Heart right ventricle (tissue), 16 donors: ENCODE measurements around the gene PYDC1. TPM values are rescaled to one million over a fixed set of nuclear protein-coding genes. Genes with fewer than 3 reads are reported as not detected.

Source experiments
- ATAC-seq, 8 donors: fragments of 200-7000 bp; cut with Tn5 transposase; one replicate each; pipeline ENCODE4 v1.9.1; 2020; ENCODE audit warnings: mild to moderate bottlenecking in 8 of 8, moderate library complexity in 8 of 8, moderate number of reproducible peaks in 1 of 8
- DNase-seq, 2 donors: peaks; one replicate each; pipeline ENCODE4 v3.0.0-alpha.2; 2020
- H3K27ac ChIP-seq, 10 donors: fragments of 200-600 bp; sonication (generic) in 2 of 10; one replicate each; pipeline versions ENCODE4 v1.5.0 to v1.8.0; 2020 to 2022; ENCODE audit warnings: mild to moderate bottlenecking in 3 of 10
- H3K27me3 ChIP-seq, 7 donors: fragments of 200-600 bp; one replicate each; pipeline ENCODE4 v1.8.0; 2021 to 2022; ENCODE audit warnings: mild to moderate bottlenecking in 2 of 7
- H3K36me3 ChIP-seq, 9 donors: fragments of 200-600 bp; sonication (generic) in 1 of 9; one replicate each; pipeline versions ENCODE4 v1.5.0 to v1.8.0; 2020 to 2022; ENCODE audit warnings: mild to moderate bottlenecking in 2 of 9
- H3K4me1 ChIP-seq, 9 donors: fragments of 200-600 bp; sonication (generic) in 1 of 9; one replicate each; pipeline versions ENCODE4 v1.5.0 to v1.8.0; 2020 to 2022; ENCODE audit warnings: mild to moderate bottlenecking in 4 of 9
- H3K4me3 ChIP-seq, 10 donors: fragments of 200-600 bp; sonication (generic) in 2 of 10; one replicate each; pipeline versions ENCODE4 v1.5.0 to v1.8.0; 2020 to 2022; ENCODE audit warnings: mild to moderate bottlenecking in 7 of 10, moderate library complexity in 2 of 10
- H3K9me3 ChIP-seq, 11 donors: fragments of 200-600 bp in 10 of 11; sonication (generic) in 2 of 11; one replicate each; pipeline versions ENCODE4 v1.5.0 to v1.8.0; 2013 to 2022; ENCODE audit warnings: mild to moderate bottlenecking in 2 of 11, control low read depth in 1 of 11, moderate library complexity in 1 of 11
- CTCF ChIP-seq, 9 donors: fragments of 200-600 bp; sonication (generic) in 2 of 9; IDR thresholded peaks; one replicate each; pipeline versions ENCODE4 v1.5.0 to v1.8.0; 2021 to 2022; ENCODE audit warnings: antibody characterized with exemption in 9 of 9, mild to moderate bottlenecking in 5 of 9, moderate library complexity in 1 of 9
- WGBS, 2 donors: extraction: QIAGEN DNeasy Blood & Tissue Kit; methylation state at CpG; one replicate each; pipeline ENCODE4 v1.1.7; 2013; ENCODE audit warnings: inconsistent platforms in 1 of 2; 5-methylcytosine and 5-hydroxymethylcytosine counted together
- intact Hi-C, 10 donors: fragments of 100-400 bp; cut with DNase I; formaldehyde crosslinking; loops; one replicate each; pipeline versions ENCODE4 v1.11.1 to v1.14.2; 2022
- polyA plus RNA-seq, 2 donors: library from polyadenylated mRNA; stranded (reverse); fragments of 200-250 nt; gene quantifications; one replicate each; pipeline ENCODE4 v1.2.3, GENCODE V29; 2013
- total RNA-seq, 10 donors: library from RNA; stranded (reverse); fragmentation: NEBNext Ultra II Directional in 3 of 10; extraction: Animal tissue kit (Norgen Biotek cat#: 25700) in 3 of 10; gene quantifications; one replicate each; pipeline versions ENCODE4 v1.2.1 to v1.2.4, GENCODE V29; 2021 to 2023
- donor health status: Arrhythmogenic right ventricular cardiomyopathy.
- donor health status: ischemic (EF 13 %, LVEDD 7.1; RV severe dilation, severe dysfunction).
- donor health status: healthy with polysubstance abuse.
- donor health status: DM: no; HTN: yes; CAD: no.
- donor health status: DM: no; HTN: no; CAD: no.
- donor health status: ischemic (EF 25% LVEDD 6.9; RV normal size, moderate dysfunction).
- donor health status: ischemic (EF 25% LVEDD 5.7; RV mildly dilated, moderate dysfunction).
- donor health status: healthy.
- donor health status: DM: yes; HTN: yes; CAD: no.
- donor health status: Ischemic cardiomyopathy.
- donor health status: ischemic (EF 35%, LVEDD 5.7; RV mildly dilated, moderate dysfunction).
- donor health status: nonischemic (EF 11% LVEDD 7.7; RV severe dilation, severe dysfunction).
- donor health status: DM: yes; HTN: yes; CAD: no.
- donor health status: PGD.
- donor health status: ischemic (EF 29% LVEDD 5.4; RV normal size, mild dysfunction).
- donor health status: nonischemic (EF 23%, LVEDD 6.1; RV moderate dilation, normal function).

The PYDC1 gene
- total and polyA plus RNA-seq, 12 donors, result not detected

GRCh38 chr16:31192856-31193642, 23.9 kb downstream of the PYDC1 start:
- Histone ChIP-seq H3K27ac (no peak overlapping the region), H3K27me3 (no peaks in the 10 kb centered on the region), H3K4me1 (peaks cover 0 to 5% (median 0%) of the 10 kb centered on the region in 9 donors), H3K4me3 (no peak overlapping the region), H3K9me3 (no peaks in the 10 kb centered on the region), H3K36me3 (peaks cover 0 to 99% (median 70%) of the 10 kb centered on the region in 9 donors)
- no peak for TF ChIP-seq CTCF (IDR thresholded peaks at IDR 0.05)
- intact Hi-C loops, result no loop called here
- ATAC-seq (no peak), DNase-seq (no peak)
- 91 to 93% methylated on average over 16 of the region's 16 CpGs for WGBS, 2 donors

- peaks cover 0 to 13% (median 0%) of the 10 kb centered on the region in 9 donors for H3K4me1 ChIP-seq
- no peaks in the 10 kb centered on the region for H3K9me3 ChIP-seq
- TF ChIP-seq CTCF (IDR thresholded peaks at IDR 0.05), result no peak
- WGBS, 2 donors, result 74 to 82% methylated on average over 5 of the region's 5 CpGs
- ATAC-seq (no peak), DNase-seq (no peak)
- intact Hi-C loops, result no loop called here
- peaks cover 2 to 100% (median 81%) of the 10 kb centered on the region in 9 donors for H3K36me3 ChIP-seq
- H3K4me3 ChIP-seq, result no peak overlapping the region
- no peak overlapping the region for H3K27ac ChIP-seq
- H3K27me3 ChIP-seq, result no peaks in the 10 kb centered on the region
Observed at GRCh38 chr16:31191697-31192428, 25.1 kb downstream of the PYDC1 start.

- intact Hi-C loops, result no loop called here
- Histone ChIP-seq H3K4me3 (no peak overlapping the region), H3K27ac (no peak overlapping the region), H3K9me3 (no peaks in the 10 kb centered on the region), H3K4me1 (peaks cover 0 to 23% (median 0%) of the 10 kb centered on the region in 9 donors), H3K27me3 (no peaks in the 10 kb centered on the region), H3K36me3 (peaks cover 7 to 100% (median 90%) of the 10 kb centered on the region in 9 donors)
- TF ChIP-seq CTCF (IDR thresholded peaks at IDR 0.05), result no peak
- DNase-seq (no peak), ATAC-seq (no peak)
- WGBS, 2 donors, result 90 to 93% methylated on average over 17 of the region's 17 CpGs
Observed at GRCh38 chr16:31190818-31191444, 26.0 kb downstream of the PYDC1 start.

GRCh38 chr16:31190061-31190460, 26.9 kb downstream of the PYDC1 start:
- intact Hi-C loops, result no loop called here
- H3K27me3 ChIP-seq, result no peaks in the 10 kb centered on the region
- no peak overlapping the region for H3K27ac ChIP-seq
- no peak for TF ChIP-seq CTCF (IDR thresholded peaks at IDR 0.05)
- H3K4me3 ChIP-seq, result no peak overlapping the region
- ATAC-seq, result no peak
- no peaks in the 10 kb centered on the region for H3K9me3 ChIP-seq
- H3K4me1 ChIP-seq, result peaks cover 0 to 31% (median 0%) of the 10 kb centered on the region in 9 donors
- DNase-seq, result no peak
- 93 to 95% methylated on average over 12 of the region's 12 CpGs for WGBS, 2 donors
- H3K36me3 ChIP-seq, result peaks cover 7 to 100% (median 97%) of the 10 kb centered on the region in 9 donors
